GM18861 (cell line): ENCODE measurements around the gene SLC35D3.
"Not testable (repeated sequence)": the region's sequence is repeated elsewhere in the genome, so short reads cannot be mapped to it uniquely, and the experiment has no call there.

Experiments
- ATAC-seq: cut with Tn5 transposase; IDR thresholded peaks from one replicate; pipeline ENCODE4 v1.9.1; 2021; ENCODE audit not compliant: unreplicated experiment

Gene SLC35D3

GRCh38 chr6:136962661-136963060 is 40.6 kb downstream of the SLC35D3 start:
- no peak for ATAC-seq

- ATAC-seq = no peak
Measured at GRCh38 chr6:136963259-136963658, 41.2 kb downstream of the SLC35D3 start.

GRCh38 chr6:136964398-136964797 is 42.3 kb downstream of the SLC35D3 start:
- no peak for ATAC-seq

GRCh38 chr6:136967876-136968752 is 46.0 kb downstream of the SLC35D3 start:
- peak; percentile 92 for ATAC-seq

- ATAC-seq = no peak
Measured at GRCh38 chr6:136968837-136969236, 46.7 kb downstream of the SLC35D3 start.

- ATAC-seq = no peak
Measured at GRCh38 chr6:136969433-136969832, 47.3 kb downstream of the SLC35D3 start.

- no peak for ATAC-seq
Measured at GRCh38 chr6:136969930-136970329, 47.8 kb downstream of the SLC35D3 start.

GRCh38 chr6:136971609-136972008 is 49.5 kb downstream of the SLC35D3 start:
- ATAC-seq = no peak

- ATAC-seq = not testable (repeated sequence)
Measured at GRCh38 chr6:136973781-136974180, 51.7 kb downstream of the SLC35D3 start.
